Ureter (tissue), 1 donor: ENCODE results near the gene OPRL1. TPM values are rescaled to one million over a fixed set of nuclear protein-coding genes. Genes with fewer than 3 reads are reported as not detected.

ENCODE experiments used
- DNase-seq: peaks from one replicate; pipeline ENCODE4 v3.0.0-alpha.2; 2020; ENCODE audit warnings: low spot score
- total RNA-seq: library from RNA; stranded (reverse); gene quantifications from one replicate; pipeline ENCODE4 v1.2.4, GENCODE V29; 2023
- donor health status: DM: yes; HTN: yes; CAD: no.

OPRL1 gene
- total RNA-seq, 1 donor from 2014 or later, result 0.42 TPM

DNA sequence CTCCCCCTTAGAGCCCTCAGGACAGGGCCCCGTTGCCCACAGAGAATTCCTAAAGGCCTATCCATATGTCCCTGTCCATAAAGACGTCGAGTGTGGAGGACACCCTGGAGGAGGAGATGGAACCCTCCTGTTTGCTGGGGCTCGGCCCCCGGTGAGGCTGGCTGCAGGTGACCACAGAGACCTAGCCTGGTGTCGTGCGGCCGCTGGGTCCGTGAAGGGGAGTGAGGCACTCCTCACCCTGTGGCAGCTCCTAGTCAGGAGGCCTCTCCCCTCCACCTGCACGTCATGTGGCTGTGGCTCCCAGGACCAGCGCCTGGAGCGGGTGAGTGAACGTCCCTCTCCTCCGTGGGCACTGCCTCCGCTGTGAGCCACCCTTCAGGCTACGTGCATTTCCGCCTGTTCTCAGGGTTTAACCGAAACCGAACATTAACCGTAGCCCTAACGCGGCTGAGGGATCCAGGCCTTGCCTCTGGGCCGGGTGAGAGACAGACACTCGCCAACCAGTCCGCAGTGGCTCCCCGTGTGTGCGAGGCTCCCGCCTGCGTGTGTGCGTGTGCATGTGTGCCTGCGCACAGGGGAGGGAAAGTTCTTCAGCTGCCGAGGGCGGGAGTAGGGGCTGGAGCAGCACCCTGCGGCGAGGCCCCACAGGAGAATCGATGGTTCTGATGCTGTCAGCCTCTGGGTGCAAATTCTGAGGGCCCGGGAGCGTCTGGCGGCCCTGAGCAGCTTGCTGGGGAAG lies 22.8 kb upstream of the OPRL1 start:
- DNase-seq, result no peak

- DNase-seq, result peak; percentile 74
Measured at GRCh38 chr20:64057628-64058498, 22.0 kb upstream of the OPRL1 start.

DNA sequence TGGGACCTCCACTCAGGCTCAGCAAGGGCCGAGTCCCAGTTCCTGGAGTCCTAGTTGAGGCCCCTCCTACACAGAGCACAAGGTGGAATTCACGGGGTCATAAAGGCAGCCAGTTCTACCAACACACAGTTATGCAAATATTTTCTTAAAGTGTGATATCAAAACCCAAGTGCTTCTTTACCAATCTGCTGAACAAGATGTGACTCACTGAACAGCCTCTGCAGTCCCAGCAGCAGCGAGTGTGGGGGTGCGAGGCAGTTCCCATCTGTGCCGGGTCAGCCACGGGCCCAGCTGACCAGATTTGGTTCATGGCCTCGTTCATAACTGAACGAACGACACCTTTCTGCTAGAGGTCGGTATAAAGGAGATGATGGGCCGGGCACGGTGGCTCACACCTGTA lies 21.3 kb upstream of the OPRL1 start:
- DNase-seq, result no peak

DNA sequence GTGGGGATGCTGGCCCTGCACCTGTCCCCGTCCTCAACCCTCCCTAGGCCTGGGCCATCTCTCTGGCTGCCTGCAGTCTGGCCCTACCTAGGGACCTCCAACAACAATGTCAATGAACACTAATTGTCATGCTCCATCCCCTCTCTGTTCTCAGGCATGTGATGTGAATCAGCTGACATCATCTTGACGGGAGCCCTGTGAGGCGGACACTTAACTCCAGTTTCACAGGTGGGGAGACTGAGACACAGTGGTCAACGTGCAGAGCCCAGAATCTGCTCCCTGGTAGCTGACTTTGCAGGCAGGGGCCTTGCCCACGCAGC lies 17.6 kb upstream of the OPRL1 start:
- DNase-seq, result no peak

DNA sequence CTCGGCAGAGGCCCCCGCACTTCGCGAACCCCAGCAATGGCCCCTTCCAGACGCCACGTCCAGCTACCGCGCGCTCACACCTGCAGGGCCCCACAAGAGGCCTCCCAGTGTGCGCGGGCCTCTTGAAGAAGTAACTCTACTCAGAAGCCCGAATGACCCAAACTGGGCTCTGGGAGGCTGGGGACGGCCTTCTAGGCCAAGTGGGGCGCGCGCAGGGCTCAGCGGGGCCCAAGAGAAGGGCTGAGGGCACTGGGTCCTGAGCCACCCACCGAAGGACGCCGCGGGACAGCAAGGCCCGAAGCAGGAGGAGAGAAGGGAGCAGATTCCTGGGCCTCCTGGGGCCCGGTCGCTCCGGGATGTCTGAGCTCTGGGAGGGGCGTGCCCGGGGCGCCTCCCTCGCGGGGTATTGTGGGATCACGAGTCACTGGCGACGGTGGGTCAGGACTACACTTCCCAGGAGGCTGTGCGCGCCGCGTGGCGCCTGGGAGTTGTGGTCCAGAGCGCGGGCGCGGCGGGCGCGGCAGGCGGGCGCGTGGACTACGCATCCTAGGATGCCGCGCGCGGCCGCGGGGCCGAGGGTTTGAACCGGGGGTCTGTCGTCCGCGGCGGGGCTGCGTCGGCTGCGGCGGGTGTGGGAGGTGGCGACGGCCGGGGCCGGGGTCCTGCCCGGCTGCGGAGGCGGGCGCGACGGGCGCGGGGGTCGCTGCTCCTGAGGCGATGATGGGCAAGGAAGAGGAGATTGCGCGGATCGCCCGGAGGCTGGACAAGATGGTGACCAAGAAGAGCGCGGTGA lies 17.1 kb upstream of the OPRL1 start, which contains the start of gene TCEA2:
Gene TCEA2, plus strand, starts transcription at position 603 of the 793 bp plus-strand sequence. Its CDS starts 115 bp downstream, at position 718.
- DNase-seq, result peak; percentile 98

GRCh38 chr20:64063389-64064144 lies 16.3 kb upstream of the OPRL1 start:
- DNase-seq, result no peak

DNA sequence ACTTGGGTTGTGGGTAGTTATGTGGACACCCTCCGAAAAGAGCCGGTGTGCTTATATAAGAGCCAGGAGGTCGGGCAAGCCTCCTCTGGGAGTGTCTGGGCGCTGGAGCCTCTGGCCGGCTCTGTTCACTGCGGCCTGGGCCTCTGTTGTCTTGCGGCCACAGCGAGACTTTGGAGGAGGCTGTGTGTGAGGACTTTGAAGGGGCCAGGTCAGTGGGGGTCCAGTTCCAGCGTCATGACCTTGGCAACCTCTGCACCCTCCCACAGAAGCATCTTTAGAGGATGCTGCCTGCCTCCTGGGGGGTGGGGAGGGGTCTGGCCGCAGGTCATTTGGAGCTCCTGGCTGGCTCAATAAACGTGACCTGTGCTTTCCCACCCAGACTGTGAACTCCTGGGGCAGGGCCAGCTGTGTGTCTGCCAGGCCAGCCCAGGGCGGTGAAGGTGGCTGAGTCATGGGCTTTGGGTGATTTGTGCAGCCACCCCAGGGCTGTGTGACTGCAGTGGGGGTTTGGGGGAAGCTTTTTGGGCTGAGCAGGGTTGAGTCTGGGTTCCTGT lies 15.7 kb upstream of the OPRL1 start:
- no peak for DNase-seq

GRCh38 chr20:64065062-64065973 lies 14.6 kb upstream of the OPRL1 start:
- no peak for DNase-seq

DNA sequence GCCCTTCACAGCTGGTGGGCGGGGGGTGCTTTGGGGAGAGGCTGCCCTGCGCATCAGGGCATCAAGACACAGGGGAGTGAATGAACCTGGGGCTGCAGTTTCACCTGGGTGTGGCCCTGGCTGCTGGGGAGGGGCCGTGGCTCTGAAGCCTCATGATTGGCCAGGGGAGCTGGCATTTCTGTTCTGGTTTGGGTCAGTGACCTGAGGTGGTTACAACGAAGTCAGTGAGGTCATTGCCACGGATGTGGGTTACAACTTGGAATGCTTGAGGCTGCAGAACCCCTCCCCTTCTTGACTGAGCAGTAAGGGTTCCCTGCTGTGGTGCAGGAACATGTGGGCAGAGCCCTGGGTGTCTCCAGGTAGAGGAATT lies 13.9 kb upstream of the OPRL1 start:
- no peak for DNase-seq

- DNase-seq, result no peak
Measured at GRCh38 chr20:64067005-64067632, 12.8 kb upstream of the OPRL1 start.

DNA sequence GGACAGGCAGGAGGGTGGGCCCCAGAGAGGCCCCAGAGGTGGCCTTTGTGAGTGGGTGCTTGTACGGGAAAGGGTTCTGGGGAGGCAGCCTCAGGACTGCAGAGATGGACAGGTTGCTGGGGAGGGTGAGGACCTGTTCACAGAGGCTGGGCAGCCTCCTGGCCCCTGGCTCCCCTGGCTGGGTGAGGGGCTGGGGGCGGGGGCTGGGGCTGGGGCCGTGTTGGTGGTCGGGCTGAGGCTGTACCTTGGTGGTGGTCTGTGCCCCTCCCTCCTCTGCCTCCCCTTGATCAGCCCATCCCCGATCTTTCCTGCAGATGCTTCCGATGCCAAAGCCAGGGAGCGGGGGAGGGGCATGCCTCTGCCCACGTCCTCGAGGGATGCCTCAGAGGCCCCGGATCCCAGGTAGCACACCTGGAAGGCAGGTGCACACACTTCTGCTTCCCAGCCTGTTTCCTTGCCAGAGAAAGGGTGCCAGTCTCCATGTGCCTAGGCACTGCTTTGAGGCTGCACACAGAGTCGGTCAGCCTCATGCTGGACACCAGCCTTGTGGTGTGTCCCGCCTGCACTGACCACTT lies 12.1 kb upstream of the OPRL1 start:
- DNase-seq, result no peak

DNA sequence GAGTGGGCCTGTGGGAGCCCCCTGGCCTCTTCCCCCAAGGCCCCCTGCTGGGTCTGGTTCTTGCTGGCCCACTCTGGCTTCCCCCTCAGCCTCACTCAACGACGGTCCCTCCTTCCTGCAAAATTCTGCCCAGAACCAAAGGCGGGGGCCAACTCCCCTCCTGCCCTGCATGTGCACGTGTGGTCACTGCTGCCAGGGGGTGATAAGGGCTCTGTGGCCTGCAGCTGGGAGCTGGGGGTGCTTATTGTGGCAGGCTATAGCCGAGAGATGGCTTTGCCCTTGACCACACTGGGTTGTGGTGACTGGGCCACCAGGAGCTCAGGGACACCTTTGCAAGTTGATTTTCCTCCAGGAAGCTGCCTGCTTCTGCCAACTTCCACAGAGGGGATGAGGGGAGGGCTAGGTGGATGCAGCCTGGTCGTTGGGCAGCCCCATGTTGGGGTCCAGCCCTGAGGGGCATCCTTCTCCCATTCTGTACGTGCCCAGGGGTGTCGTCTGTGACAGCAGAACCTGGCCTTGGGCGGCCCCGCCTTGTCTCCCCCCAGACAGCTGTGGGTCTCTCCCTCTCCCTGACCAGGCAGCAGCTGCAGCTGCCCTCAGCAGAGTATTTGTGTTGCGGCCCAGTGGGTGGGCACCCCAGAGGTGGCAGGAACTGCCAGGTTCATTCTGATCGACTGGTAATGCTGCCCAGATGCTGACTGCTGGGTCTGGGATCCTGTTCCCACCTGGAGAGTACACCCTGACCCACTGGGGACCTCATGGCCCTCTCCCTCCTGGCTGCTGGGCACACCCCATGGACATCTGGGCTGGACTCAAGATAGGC lies 11.3 kb upstream of the OPRL1 start:
- DNase-seq, result no peak

- no peak for DNase-seq
Measured at GRCh38 chr20:64069209-64069613, 10.7 kb upstream of the OPRL1 start.

DNA sequence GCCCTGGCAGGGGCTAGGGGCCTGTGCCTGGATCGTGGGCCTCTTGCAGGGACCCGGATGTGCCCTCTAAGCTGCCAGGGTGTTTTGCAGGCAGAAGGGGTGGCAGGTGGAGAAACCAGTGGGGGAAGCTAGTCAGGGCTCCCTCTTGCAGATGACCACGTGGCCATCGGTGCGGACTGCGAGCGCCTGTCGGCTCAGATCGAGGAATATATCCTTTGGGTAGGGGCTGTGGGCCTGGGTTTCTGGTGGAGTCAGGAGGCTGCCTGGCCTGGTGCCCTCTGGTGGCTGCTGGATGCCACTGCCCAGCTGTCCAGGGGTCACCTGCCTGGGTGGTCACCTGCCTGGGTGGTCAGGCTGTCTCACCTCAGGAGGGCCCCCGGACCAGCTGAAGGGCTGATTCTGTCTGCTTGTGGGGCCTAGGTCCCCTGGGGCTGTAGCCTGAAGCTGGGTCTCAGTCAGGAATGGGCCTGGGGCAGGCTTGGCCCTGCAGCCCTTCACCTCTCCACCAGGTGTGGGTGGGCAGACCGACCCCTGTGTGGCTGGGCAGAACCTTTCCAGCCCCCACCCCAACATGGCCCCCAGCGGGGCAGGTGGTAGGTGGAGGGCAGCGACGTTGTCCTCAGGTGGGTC lies 10.2 kb upstream of the OPRL1 start:
- DNase-seq, result no peak

DNA sequence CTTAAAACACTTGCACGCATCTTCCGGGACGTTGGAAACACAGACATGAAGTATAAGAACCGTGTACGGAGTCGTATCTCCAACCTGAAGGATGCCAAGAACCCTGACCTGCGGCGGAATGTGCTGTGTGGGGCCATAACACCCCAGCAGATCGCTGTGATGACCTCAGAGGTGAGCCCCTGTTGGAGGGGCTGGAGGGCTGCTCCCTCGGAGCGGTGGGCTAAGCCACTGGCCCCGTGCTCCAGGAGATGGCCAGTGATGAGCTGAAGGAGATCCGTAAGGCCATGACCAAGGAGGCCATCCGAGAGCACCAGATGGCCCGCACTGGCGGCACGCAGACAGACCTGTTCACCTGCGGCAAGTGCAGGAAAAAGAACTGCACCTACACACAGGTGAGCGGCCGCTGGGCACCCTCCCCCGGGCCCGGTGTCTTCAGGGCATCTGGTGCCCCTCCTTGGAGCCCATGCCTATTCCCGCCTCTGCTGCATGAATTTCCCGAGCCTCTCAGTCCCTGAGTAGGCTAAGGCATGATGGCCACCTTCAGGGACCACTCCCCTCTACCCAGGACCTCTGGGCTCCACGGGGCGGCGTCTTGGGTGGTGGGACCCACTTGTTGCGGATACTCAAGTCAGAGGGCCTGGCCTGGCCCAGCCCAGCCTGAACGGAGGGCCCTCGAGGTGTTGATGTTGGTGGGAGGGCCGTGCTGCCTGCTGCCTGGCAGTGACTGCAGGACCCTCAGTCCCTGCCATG lies 9.5 kb upstream of the OPRL1 start:
- no peak for DNase-seq

- DNase-seq, result no peak
Measured at GRCh38 chr20:64071341-64072332, 8.2 kb upstream of the OPRL1 start.
